Activated naive CD4-positive, alpha-beta T cell treated with anti-CD3 and anti-CD28 coated beads, Interleukin-2, amount 10 ng/mL, durations not matched to agents 7 days and 5 days (primary cell): Measurements from ENCODE around the gene TMEM263.
"Not testable (repeated sequence)": the region's sequence is repeated elsewhere in the genome, so short reads cannot be mapped to it uniquely, and the experiment has no call there.

Experiments used
- CTCF ChIA-PET: fragments of 350-600 bp; sonication (Branson Sonifier 250); formaldehyde crosslinking; loops from one replicate; lab custom pipeline; 2021; ENCODE audit warnings: antibody characterized with exemption; lab: Charles Lee
- DNase-seq: peaks from one replicate; pipeline ENCODE4 v3.0.0-alpha.2; 2020
- H3K27ac Mint-ChIP-seq: one replicate; pipeline ENCODE4 v1.8.0; 2021; ENCODE audit warnings: mild to moderate bottlenecking, moderate library complexity, mixed read lengths
- H3K27me3 Mint-ChIP-seq: one replicate; pipeline ENCODE4 v1.8.0; 2021; ENCODE audit warnings: mild to moderate bottlenecking, mixed read lengths
- H3K36me3 Mint-ChIP-seq: one replicate; pipeline ENCODE4 v1.8.0; 2021; ENCODE audit warnings: mixed read lengths
- H3K4me1 Mint-ChIP-seq: one replicate; pipeline ENCODE4 v1.8.0; 2021; ENCODE audit warnings: mixed read lengths
- H3K4me3 Mint-ChIP-seq: one replicate; pipeline ENCODE4 v1.8.0; 2021; ENCODE audit warnings: mild to moderate bottlenecking, moderate library complexity, mixed read lengths
- H3K9me3 Mint-ChIP-seq: one replicate; pipeline ENCODE4 v1.8.0; 2021; ENCODE audit warnings: mixed read lengths

Gene TMEM263

DNA sequence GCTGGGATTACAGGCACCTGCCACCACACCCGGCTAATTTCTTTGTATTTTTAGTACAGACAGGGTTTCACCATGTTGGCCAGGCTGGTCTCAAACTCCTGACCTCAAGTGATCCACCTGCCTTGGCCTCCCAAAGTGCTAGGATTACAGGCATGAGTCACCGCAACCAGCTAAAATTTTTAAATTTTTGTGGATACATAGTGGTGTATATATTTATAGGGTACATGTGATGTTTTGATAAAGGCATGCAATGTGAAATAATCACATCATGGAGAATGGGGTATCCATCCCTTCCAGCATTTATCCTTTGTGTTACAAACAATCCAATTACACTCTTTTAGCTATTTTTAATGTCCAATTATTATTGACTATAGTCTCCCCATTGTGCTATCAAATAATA is 33.7 kb upstream of the TMEM263 start:
- not testable (repeated sequence) for H3K36me3 Mint-ChIP-seq, DNase-seq, H3K4me3 Mint-ChIP-seq, H3K4me1 Mint-ChIP-seq, H3K9me3 Mint-ChIP-seq, H3K27ac Mint-ChIP-seq
- CTCF ChIA-PET = interaction anchor here (0.7 to 1.3 kb wide), 3 partner anchors 9 to 515 kb away, joined by 3 read pairs; no protein-coding TSS in a partner anchor
- H3K27me3 Mint-ChIP-seq = peaks cover 12% of the 10 kb centered on the region

DNA sequence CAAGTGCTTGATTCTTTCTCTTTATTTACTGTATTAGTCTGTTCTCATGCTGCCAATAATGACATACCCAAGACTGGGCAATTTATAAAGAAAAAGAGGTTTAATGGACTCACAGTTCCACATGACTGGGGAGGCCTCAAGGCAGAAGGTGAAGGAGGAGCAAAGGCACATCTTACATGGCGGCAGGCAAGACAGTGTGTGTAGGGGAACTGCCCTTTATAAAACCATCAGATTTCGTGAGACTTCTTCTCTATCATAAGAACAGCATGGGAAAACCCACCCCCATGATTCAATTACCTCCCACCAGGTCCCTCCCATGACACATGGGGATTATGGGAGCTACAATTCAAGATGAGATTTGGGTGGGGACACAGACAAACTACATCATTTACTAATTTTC is 32.1 kb upstream of the TMEM263 start:
- H3K36me3 Mint-ChIP-seq, H3K4me1 Mint-ChIP-seq, DNase-seq, H3K27ac Mint-ChIP-seq, H3K9me3 Mint-ChIP-seq, CTCF ChIA-PET, H3K4me3 Mint-ChIP-seq: not testable (repeated sequence)
- H3K27me3 Mint-ChIP-seq = peaks cover 12% of the 10 kb centered on the region

DNA sequence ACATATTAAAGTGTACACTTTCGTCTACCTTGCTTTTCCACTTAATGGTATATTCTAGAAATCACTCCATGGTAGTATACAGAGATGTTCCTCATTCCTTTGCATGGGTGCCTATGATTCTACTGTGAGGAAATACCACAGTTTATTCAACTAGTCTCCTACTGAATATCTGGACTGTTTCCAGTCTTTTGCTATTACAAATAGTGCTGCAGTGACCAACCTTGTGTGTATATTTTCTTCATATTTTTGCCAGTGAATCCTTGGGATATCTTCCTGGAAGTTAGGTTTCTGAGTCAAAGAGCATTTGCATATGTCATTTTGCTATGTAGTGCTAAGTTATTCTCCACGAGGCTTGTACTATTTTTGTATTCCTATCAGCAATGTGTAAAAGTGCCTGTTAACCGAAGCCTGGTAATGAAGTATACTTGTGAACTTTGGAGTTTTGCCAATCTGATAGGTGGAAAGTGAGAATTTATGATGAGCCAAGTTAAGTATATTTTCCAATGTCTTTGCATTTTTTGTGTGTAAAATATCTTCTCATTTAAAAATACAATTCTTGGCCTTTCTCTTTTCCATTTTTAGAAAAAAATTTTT is 31.3 kb upstream of the TMEM263 start:
- Mint-ChIP-seq H3K27me3 (peaks cover 12% of the 10 kb centered on the region), H3K4me3 (no peak overlapping the region), H3K36me3 (no peaks in the 10 kb centered on the region), H3K4me1 (peaks cover 2% of the 10 kb centered on the region), H3K27ac (no peak overlapping the region), H3K9me3 (no peaks in the 10 kb centered on the region)
- DNase-seq = no peak
- CTCF ChIA-PET = no interaction called here

DNA sequence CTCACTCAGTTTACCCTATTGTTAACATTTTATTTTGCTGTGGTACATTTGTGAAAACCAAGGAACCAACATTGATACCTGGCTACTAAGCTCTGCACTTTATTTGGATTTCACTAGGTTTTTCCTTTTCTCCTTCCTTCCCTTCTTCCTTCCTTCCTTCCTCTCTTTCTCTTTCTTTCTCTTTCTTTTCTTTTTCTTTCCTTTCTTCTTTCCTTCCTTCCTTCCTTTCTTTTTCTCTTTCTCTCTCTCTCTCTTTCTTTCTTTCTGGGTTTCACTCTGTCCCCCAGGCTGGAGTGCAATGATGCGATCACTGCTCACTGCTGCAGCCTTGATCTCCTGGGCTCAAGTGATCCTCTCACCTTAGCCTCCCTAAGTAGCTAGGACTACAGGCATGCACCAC is 29.1 kb upstream of the TMEM263 start:
- no peak for DNase-seq
- no peak overlapping the region for H3K4me3 Mint-ChIP-seq
- H3K36me3 Mint-ChIP-seq = no peaks in the 10 kb centered on the region
- no peaks in the 10 kb centered on the region for H3K9me3 Mint-ChIP-seq
- peaks cover 16% of the 10 kb centered on the region for H3K27me3 Mint-ChIP-seq
- H3K27ac Mint-ChIP-seq = no peak overlapping the region
- H3K4me1 Mint-ChIP-seq = no peaks in the 10 kb centered on the region
- CTCF ChIA-PET = no interaction called here

DNA sequence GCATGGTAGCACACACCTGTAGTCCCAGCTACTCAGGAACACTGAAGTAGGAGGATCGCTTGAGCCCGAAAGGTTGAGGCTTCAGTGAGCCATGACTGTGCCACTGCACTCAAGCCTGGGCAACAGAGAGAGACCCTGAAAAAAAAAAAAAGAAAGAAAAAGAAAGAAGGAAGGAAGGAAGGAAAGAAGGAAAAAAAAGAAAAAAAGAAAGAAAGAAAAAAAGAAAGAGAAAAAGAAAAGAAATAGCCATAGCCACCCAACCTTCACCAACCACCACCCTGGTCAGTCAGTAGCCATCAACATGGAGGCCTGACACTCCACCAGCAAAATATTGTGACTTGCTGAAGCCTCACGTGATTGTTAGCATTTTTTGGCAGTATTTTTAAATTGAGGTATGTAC is 21.4 kb upstream of the TMEM263 start:
- no peaks in the 10 kb centered on the region for H3K36me3 Mint-ChIP-seq
- peaks cover 28% of the 10 kb centered on the region for H3K27me3 Mint-ChIP-seq
- CTCF ChIA-PET = no interaction called here
- no peaks in the 10 kb centered on the region for H3K4me1 Mint-ChIP-seq
- H3K9me3 Mint-ChIP-seq = no peaks in the 10 kb centered on the region
- no peak overlapping the region for H3K4me3 Mint-ChIP-seq
- H3K27ac Mint-ChIP-seq = no peak overlapping the region
- DNase-seq = no peak

DNA sequence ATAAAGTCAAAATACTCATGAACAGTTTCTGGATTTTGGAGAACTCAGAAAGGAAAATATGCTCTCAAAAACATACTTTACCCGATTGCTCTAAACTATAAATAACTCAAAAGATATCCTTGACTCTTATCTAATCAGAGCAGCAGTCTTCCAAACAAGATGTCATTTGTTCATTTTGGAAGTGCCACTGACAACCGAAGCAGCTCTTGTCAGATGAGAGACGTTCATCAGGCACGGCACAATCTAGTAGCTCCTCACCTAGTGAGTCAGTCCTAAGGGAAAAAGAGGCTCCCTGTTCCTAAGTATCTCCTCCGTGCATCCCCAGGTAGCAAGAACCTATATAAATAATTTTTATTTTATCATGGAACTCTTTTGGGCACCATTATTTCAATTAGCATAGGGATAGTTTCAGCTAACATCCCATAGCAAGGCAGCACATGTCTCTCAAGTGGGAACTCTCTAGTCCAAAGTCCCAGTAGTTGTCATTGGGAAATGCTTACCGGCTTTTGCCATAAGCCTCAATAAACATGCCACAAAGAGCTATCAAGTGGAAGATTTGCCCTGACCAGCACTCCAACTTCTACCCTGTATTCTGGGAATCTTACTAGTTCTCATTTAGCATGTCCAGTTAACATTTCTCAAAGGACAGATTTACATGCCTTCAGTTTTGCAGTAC is 14.1 kb upstream of the TMEM263 start:
- Mint-ChIP-seq H3K27ac (no peak overlapping the region), H3K4me3 (no peak overlapping the region), H3K4me1 (no peaks in the 10 kb centered on the region), H3K36me3 (no peaks in the 10 kb centered on the region), H3K9me3 (peaks cover 2% of the 10 kb centered on the region), H3K27me3 (peaks cover 8% of the 10 kb centered on the region)
- DNase-seq = no peak
- CTCF ChIA-PET = no interaction called here

DNA sequence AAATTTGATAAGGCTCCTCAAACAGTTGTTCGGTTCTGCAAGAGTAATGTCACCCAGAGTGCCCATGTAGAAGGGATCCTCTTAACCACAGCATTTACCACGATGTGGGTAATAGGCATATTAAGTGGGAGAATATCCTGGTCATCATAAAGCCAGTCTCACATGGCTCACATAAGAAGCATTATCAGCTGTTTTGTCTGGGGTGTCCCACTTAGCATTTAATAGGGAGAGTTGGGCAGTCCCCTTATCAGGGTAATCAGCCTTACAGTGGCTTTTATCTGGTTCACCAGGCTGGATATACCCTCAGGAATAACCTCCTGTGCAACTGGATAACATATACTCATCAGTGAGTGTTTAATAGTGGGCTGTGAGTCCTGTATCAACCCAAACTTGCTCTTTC is 12.9 kb upstream of the TMEM263 start:
- Mint-ChIP-seq H3K4me1 (no peaks in the 10 kb centered on the region), H3K27me3 (peaks cover 2% of the 10 kb centered on the region), H3K36me3 (no peaks in the 10 kb centered on the region), H3K27ac (no peak overlapping the region), H3K4me3 (no peak overlapping the region), H3K9me3 (peaks cover 4% of the 10 kb centered on the region)
- CTCF ChIA-PET = no interaction called here
- DNase-seq = no peak

DNA sequence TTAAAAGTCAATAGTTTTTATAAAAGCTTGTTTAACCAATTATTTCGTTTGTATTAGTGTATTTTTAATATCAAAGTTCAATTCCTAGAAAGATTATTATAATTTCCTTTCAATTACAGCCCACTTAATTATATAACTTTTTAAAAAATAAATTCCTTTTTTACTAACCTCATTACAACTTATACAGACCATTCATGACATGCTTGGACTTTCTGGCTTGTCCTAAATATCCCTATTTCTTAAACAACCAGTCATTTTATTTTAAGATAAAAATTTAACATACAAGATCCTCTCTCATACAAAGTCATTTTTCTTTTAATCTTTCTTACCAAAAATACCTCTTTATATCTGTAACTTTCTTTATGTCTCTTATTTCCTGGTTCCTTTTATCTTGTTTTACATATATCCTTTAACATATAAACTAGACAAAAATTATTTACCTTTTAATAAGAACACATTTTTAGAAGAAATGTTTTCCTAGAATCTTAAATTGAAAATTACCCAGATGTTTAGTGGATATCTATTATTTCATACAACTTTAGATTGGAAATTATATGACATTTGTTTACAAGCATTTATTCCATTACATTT is 10.4 kb upstream of the TMEM263 start:
- Mint-ChIP-seq H3K4me3 (no peak overlapping the region), H3K36me3 (peaks cover 2% of the 10 kb centered on the region), H3K27me3 (no peaks in the 10 kb centered on the region), H3K4me1 (no peaks in the 10 kb centered on the region), H3K27ac (no peak overlapping the region), H3K9me3 (peaks cover 21% of the 10 kb centered on the region)
- DNase-seq = no peak
- CTCF ChIA-PET = no interaction called here

DNA sequence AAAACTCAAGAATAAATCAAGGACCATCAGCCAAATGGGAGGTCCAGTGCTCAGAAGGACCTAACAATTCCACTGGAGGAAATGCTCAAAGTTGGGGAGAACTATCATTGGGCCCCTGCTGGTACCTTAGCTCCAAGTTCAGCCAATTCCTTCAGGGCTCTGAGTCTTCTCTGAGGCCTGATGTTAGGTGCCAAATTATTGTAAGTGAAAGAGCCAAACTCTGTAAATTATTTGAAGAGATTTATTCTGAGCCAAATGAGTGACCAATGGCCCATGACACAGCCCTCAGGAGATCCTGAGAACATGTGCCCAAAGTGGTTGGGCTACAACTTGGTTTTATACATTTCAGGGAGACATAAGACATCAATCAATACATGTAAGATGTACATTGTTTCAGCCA is 8.2 kb upstream of the TMEM263 start:
- H3K27me3 Mint-ChIP-seq = peaks cover 6% of the 10 kb centered on the region
- no peak for DNase-seq
- peaks cover 23% of the 10 kb centered on the region for H3K9me3 Mint-ChIP-seq
- no peak overlapping the region for H3K27ac Mint-ChIP-seq
- H3K4me3 Mint-ChIP-seq = no peak overlapping the region
- H3K36me3 Mint-ChIP-seq = peaks cover 2% of the 10 kb centered on the region
- CTCF ChIA-PET = no interaction called here
- H3K4me1 Mint-ChIP-seq = no peaks in the 10 kb centered on the region

DNA sequence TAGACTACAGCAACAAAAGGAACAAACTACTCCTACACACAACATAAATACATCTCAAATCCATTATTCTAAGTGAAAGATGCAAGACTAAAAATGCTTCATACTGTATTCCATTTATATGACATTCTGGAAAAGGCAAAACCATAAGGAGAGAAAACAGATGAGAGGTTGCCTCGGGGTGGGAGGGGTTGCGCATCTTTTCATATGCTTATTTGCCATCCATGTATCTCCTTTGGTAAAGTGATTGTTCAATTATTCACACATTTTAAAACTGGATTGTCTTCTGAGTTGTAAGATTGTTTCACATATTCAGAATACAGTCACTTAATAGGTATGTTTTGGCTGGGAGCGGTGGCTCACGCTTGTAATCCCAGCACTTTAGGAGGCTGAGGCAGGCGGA is 5.1 kb upstream of the TMEM263 start:
- CTCF ChIA-PET = no interaction called here
- Mint-ChIP-seq H3K9me3 (peaks cover 20% of the 10 kb centered on the region), H3K27ac (no peak overlapping the region), H3K36me3 (peaks cover 2% of the 10 kb centered on the region), H3K4me3 (no peak overlapping the region), H3K27me3 (peaks cover 14% of the 10 kb centered on the region), H3K4me1 (peaks cover 9% of the 10 kb centered on the region)
- DNase-seq = no peak

DNA sequence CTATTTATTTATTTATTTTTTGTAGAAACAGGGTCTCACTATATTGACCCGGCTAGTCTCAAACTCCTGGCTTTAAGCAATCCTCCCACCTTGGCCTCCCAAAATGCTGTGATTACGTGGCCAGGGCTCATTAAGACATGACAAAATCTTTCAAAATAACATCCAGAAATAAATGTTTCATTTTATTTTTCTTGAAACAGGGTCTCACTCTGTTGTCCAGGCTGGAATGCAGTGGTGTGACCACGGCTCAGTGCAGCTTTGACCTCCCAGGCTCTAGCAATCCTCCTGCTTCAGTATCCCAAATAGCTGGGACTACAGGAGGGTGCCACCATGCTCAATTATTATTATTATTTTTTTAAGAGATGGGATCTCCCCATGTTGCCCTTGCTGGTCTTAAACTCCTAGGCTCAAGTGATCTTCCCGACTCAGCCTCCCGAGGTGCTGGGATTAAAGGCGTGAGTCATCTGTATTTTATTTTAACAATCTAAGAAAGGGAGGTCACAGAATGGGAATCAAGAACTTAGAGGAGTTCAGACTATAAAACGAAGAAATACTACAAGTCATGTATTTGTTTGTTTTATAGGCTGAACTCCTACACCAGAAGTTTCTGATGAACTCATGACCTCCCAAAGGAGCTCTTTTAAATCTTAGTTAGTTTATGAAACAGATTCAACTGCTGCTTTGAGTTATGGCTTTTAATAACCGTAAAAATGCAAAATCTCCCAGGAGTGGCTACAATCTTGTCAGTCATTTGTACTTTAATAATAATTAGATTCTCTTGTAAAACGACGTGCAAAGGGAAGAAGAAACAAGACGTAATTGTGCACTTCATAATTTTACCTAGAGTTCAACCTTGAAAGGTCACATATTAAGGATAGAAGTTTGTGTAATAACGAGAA is 2.1 kb upstream of the TMEM263 start:
- H3K36me3 Mint-ChIP-seq = peaks cover 8% of the 10 kb centered on the region
- peaks cover 14% of the 10 kb centered on the region for H3K27me3 Mint-ChIP-seq
- CTCF ChIA-PET = interaction anchor here (0.6 kb wide), 1 partner anchor 164 kb away, joined by 3 read pairs; no protein-coding TSS in a partner anchor
- no peak overlapping the region for H3K27ac Mint-ChIP-seq
- H3K4me3 Mint-ChIP-seq = no peak overlapping the region
- H3K9me3 Mint-ChIP-seq = peaks cover 13% of the 10 kb centered on the region
- peaks cover 22% of the 10 kb centered on the region for H3K4me1 Mint-ChIP-seq
- DNase-seq = no peak

DNA sequence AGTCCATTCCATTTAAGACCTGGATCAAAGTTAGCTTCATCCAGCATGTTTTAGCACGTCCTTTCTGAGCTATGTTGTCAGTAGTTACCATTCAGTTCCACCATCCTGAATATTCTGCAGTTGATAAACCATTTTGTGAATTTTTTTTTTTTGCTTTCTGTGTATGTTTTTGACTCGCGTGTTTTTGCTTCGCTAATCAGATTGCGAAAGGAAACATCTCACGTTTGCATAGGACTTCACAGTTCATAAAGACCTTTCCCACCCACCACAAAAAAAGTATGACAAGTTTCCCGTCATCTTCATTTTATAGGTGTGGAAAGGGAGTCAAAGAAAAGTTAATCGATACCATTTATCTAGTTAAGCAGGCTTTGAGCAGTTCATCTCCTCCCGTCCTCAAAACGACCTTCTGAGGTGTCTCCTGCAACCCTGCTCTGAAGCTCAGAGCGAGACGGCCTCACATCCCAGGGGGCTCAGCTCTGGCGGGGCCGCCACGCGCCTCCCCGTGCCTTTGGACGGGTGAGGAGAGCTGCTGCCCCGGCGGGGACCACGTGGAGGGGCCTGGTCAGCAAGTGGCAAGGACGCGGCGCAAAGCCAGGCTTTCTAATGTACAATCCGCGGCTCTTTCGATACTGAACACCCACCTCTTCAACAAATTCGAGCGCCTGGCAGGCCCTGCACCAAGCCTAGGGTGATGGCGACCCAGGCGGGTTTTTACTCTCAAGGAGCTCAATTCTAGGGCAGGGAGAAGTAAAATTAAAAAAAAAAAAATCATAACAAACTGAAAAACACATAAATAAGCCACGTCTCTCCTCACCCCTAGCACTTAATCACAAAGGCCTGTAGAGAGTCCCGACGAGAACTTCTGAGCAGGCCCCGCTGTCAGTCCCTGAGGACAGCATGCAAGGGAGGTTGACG is 988 bp upstream of the TMEM263 start:
- Mint-ChIP-seq H3K4me3 (peak overlapping the region; percentile 95), H3K27me3 (peaks cover 14% of the 10 kb centered on the region), H3K27ac (peak overlapping the region; percentile 85), H3K36me3 (peaks cover 10% of the 10 kb centered on the region), H3K9me3 (peaks cover 5% of the 10 kb centered on the region), H3K4me1 (peaks cover 25% of the 10 kb centered on the region)
- DNase-seq = peak; percentile 32
- CTCF ChIA-PET = interaction anchor here (0.6 kb wide), 1 partner anchor 163 kb away, joined by 3 read pairs; no protein-coding TSS in a partner anchor

DNA sequence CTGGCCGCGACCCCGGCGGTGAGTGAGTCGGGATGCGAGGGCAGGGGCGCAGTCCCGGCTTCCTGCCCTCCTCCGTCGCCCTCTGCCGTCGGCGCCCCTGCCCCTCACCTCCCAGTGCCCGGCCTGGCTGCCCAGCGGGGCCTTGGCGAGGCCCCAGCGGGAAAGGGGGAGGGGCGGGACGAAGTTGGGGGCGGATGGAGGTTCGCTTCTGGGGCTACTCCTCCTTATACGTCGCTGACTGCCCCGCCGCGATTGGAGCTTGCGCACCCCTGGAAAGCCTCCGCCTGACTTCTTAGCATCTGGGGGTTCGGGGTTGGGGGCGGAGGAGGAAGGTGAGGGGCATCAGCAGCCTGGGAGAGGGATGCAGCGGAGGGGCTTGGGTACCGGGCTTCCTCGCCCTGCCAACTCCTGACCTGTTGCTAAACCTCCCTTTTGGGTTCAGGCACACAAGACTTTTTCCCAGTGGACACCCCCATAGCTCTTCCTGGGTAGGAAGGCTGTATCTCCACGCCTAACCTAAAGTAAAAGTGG is 406 bp downstream of the TMEM263 start:
- Mint-ChIP-seq H3K36me3 (peaks cover 15% of the 10 kb centered on the region), H3K27me3 (peaks cover 10% of the 10 kb centered on the region), H3K27ac (peak overlapping the region; percentile 91), H3K4me1 (peaks cover 32% of the 10 kb centered on the region), H3K9me3 (no peaks in the 10 kb centered on the region), H3K4me3 (peak overlapping the region; percentile 95)
- CTCF ChIA-PET = interaction anchor here (0.6 to 1.4 kb wide), 5 partner anchors 23 to 582 kb away, joined by 3 read pairs; no protein-coding TSS in a partner anchor
- peak; percentile 76 for DNase-seq
